ENCODE data around the gene NCAM2.

The NCAM2 gene

DNA sequence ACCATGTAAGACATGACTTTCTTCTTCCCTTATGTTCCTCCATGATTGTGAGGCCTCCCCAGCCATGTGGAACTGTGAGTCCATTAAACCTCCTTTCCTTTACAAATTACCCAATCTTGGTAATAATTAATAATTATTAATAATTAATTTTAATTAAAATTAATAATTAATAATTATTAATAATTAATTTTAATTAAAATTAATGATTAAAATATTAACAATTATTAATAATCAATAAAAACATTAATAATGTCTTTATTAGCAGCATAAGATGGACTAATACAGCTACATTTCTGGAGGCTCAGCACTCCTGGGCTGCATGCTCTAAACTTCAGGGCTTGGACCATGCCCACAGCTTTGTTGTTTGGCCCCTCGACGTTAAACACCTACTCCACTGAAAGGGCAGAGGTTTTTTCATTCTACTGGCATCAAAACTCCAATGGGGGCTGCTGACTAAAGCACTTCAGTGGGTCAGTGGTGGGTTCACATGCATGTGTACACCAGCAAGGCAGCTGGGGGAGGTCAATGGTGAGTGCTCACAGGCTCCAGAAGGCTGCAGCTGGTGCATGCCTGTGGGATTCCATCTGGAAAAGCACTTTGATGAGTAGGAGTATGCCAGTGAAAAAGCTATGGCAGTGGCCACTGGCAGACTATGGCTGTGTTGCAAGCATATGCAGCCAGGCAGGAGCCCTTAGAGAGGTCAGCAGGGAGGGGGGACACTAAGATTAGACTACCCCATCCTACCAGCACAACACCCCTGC, 561.3 kb downstream of the NCAM2 start:
- no peaks in the 10 kb centered on the region for H3K4me1 ChIP-seq (ENCODE audit: control insufficient read depth in 2 of 2, insufficient read depth in 2 of 2, low read length in 2 of 2)
- H3K36me3 ChIP-seq (ENCODE audit: control insufficient read depth in 2 of 2, insufficient read depth in 2 of 2, low read length in 2 of 2) = no peaks in the 10 kb centered on the region
- H3K9me3 ChIP-seq (ENCODE audit: control insufficient read depth in 2 of 2, low read length in 2 of 2) = peaks cover 0 to 7% of the 10 kb centered on the region in 2 donors
- H3K27me3 ChIP-seq (ENCODE audit: control insufficient read depth in 2 of 2, insufficient read depth in 2 of 2, low read length in 2 of 2) = no peaks in the 10 kb centered on the region
- no peak overlapping the region for H3K27ac ChIP-seq (ENCODE audit: low read depth in 2 of 2, low read length in 2 of 2)
- no peak overlapping the region for H3K9ac ChIP-seq (ENCODE audit: low read depth in 1 of 2, low read length in 2 of 2)
- no peak overlapping the region for H3K4me3 ChIP-seq (ENCODE audit: low read length in 2 of 2)
